Activated CD8-positive, alpha-beta memory T cell treated with anti-CD3 and anti-CD28 coated beads for 4 hours (primary cell): ENCODE results near the gene VAX1.
"Not testable (repeated sequence)": the region's sequence is repeated elsewhere in the genome, so short reads cannot be mapped to it uniquely, and the experiment has no call there.

Source experiments
- DNase-seq, 2 donors: peaks; one replicate each; pipeline ENCODE4 v3.0.0-alpha.2; 2020; ENCODE audit warnings: low read depth in 2 of 2

Gene VAX1

DNA sequence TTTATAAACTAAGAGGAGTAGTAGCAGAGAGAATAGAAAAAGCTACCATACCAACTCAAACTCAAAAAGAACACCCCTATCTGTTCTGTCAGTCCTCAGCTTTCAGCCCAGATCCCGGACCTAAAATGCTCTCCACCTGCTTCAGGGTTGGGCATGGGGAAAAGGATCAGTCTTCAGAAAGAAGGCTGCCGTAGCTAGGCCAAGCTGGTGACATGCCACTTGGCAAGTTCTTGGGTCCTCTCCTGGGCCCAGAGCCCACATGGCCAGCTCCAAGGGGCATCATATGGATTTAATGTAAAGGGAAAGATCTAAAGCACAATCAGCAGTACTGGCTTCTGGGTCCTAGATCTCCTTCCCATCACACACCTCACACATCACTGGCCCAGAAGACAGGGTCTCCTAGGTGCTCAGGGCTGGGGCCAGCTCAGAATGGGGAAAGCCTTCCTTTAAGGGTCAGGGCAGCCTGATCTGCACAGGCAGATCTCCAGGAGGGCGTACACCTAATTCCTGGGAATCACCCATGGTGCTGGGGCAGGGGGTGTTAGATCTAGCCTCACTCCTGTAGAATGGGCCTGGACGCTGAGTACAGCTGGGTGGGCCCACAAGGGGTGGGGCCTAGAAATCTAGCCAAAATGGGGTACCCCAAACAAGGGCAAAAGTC lies 2.5 kb downstream of the VAX1 start:
- no peak for DNase-seq

DNA sequence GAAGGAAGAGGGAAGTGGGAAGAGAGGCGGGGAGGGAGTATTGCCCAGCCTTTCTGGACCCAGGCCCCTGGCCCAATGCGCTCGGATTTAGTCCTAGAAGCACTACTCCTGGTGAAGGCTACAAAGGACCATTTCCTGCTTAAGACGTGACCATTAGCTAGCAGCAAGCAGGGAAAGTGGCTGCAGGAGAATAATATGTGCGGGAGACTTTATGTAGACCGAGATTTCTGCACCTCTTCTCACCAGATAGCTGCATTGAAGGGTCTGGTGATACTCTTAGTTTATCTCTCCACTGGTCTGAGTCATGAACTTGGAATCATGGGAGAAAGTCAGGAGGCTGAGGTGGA lies 3.1 kb downstream of the VAX1 start:
- DNase-seq = no peak

DNA sequence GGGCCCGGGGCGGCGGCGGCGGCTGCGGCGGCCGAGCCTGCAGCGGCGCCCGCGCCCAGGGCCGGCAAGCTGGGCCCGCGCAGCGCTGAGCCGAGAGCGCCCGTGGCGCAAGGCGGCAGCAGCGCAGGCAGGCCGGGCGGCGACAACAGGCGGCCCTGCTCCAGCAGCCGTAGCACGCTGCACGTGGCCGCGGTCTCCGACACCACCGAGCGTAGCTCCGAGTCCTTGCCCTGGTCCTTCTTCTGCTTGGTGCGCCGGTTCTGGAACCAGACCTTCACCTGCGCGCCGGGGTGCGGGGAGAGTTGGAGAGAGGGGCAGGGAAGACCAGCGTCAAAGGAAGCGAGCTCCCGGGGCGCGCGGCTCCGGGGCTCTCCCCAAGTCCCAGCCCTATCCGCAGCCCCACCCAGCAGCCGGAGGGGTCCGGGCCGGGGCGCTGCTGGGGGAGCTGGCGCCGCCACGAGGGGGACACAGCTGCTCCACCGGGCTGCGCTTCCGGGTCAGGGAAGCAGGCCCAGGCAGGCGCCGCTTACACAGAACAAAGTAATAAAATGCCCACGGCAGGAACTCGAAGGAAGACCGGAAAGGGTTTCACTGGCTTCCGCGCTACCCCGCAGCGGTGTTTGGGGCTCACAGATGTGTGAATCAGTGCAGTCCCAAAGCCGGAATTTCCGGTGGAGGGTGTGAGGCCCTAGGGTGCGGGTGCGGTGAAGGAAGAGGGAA lies 3.6 kb downstream of the VAX1 start:
- no peak for DNase-seq

DNA sequence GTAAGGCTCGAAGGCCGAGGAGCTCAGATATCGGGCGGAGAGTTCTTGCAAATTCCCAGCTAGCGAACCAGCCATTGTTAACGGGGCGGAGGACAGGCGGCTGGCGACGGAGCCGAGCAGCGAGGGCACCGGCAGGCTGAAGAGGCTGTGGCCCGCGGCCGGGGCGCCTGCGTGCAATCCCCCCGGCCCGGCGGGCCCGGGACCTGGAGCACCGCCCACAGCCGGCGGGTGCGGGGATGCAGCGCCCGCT lies 4.1 kb downstream of the VAX1 start:
- DNase-seq = no peak

DNA sequence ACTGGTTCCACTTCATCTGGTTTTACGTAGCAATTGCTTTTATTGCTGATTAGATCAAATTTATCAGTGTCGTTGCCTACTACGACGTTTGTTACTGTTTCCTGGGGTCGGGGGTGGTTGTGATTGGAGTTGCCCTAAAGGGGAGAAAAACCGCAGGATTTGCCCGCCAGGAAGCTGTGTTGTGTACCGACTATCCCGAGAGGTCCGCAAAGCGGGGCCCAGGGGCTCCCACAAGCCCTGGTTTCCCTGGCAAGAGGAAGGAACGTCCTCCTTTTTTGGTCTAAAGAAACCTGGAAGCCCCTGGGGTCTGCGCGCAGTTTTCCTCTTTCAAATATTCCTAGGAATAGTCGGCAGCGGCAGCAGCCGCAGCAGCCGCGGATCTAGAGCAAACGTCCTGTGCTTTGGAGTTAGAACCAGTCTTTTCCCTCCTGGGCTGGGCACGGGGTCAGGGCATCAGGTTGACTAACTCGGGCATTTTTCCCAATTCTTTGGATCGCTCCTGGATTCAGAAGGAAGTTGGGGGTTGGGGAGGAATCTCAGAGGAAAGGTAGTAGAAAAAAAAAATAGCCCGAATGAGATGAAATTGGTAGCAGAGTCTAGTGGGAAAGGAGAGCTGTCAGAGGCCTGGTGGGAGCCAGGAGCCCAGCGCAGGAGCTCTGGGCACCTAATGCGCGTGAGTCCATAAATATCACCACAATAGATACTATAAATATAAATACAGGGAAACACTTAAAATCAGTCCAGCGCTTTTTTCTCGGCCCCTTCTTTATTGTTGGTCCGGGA lies 4.6 kb downstream of the VAX1 start:
- DNase-seq = no peak

DNA sequence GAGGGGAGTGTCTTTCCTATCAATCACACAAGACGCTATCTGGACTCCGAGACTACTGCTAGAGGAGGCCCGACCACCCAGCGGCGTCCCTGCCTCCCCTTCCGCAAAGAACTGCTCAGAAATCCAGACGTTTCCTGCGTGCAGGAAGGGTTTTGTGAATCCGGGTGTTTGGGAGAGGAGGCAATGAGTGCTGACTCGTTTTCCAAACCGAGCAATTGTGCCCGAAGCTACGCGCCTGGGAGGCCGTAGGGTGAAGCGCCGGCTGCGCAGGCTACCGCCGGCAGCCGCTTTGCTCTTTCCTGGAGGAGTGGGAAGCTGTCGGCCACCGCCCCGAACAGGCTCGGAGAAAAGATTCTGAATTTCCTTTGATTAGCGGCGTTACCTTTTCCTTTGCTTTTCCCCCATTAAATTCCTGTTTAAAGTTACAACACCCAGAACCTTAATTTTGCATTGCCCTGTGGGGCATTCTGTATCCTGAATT lies 5.3 kb downstream of the VAX1 start:
- no peak for DNase-seq

DNA sequence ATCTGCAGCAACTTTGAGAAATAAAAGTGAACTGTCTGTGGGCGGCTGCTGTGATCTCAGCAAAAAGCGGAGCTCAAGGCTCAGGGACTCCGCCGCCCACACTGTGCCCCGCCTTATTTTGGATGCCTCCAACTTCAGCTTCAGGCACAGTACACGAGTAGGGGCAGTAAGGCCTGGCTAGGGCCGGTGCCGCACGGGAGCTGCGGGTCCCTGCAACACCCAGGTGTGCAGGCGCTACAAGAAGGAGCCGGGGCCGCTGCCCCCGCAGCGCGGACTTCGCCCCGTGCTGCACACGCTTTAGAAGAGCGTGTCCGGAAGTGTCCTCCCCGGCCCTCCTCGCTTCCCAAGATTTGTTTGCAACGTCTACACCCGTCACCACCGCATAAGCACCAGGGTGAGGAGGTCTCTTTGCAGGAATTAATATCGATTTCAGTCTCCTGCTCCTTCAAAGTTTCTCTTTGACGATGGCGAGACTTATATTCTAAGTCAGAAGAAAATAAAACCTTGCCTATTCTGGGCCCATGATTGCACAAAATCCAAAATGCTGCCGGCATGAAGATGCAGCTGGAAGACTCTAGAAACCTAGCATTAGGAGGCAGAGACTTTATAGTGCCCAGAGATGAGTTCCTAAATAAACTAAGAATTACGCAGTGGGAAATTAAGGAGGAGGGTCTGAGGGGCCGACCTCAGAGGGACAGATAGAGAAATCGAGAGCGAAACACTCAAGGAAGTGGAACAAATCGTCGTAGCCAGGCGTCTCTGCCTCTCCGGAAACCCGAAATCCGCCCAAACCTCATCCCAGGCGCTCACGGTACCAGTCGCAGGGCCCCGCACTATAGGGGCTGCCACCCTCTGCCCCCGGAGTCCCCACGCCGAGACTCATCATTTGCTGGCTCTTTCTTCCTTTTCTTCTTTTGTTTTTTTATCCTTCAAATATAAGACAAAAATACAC lies 6.4 kb downstream of the VAX1 start:
- DNase-seq = no peak

DNA sequence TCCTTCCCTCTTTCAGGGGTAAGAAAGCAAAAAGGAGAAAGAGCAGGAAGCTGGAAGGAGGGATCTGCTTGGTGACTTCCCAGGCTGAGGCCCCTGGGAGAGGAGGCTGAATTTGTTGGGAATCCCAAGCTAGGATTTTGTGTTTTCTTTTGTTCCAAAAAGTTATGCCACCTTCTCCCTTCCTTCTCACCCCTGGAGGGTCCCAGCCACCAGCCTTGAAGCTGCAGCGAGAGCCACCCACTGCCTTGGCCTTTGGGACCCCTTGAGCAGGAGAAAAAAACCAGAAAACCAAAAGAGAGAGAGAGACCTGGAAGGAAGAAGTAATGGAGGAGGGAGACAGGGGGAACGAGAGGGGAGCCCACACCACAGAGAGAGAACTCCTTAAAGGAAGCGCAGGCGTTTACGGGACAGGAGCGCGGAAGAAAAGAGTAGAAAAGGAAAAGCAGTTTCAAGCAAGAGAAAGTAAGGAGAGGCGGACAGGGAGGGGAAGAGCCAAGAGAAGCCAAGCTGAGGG lies 7.2 kb downstream of the VAX1 start:
- no peak for DNase-seq

DNA sequence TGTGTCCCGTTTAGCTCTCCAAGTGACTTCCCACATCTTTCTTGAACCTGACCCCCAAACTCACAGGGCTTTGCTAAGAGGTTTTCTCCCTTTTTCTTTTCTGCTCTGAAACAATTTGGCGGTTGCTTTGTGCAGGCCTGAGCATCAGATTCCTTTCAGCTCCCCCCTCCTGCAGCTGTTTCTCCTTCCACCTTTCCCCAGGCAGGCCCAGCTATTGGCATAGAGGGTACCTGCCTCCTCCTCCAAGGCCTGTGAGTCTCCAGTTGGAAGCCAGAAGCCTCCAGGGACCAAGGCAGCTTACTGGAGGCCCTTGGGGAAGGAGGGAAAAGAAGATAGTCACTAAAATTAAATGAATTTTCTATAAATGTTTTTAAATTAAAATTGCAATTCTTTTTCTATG lies 7.7 kb downstream of the VAX1 start:
- DNase-seq = no peak

DNA sequence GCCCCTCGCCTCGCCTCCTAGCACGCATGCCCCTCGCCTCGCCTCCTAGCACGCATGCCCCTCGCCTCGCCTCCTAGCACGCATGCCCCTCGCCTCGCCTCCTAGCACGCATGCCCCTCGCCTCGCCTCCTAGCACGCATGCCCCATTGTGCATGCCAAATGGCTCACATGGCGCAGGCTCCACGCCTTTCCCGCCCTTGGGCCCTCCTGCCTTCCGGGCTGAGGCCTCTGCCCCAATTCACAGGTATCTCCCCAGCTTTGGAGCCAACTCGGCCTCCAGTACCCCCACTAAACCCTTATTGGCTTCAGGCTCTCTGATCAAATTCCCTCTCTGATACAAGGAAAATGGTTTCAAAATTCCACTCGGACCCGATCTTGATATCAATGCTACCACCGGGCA lies 11.4 kb downstream of the VAX1 start:
- DNase-seq = not testable (repeated sequence)

DNA sequence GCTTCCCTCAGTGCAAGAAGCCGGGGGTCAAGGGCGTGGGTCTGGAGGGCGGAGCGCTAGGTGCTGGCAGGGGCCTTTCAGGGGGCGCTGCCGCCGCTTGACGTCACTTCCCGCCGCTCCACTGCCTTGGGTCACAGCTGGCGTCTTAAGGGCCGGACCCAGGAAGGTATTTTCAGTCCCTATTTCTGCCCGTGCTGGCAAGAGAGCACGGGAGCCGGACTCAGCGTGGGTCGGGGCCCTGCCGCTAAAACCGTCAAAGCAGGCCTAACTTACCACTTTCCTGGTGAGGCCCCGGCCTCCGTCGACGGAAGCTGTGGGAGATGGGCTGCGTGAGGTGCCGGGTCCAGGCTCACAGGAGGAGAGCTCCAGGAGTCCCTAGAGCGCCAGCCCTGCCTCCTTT lies 12.0 kb downstream of the VAX1 start:
- DNase-seq = no peak

DNA sequence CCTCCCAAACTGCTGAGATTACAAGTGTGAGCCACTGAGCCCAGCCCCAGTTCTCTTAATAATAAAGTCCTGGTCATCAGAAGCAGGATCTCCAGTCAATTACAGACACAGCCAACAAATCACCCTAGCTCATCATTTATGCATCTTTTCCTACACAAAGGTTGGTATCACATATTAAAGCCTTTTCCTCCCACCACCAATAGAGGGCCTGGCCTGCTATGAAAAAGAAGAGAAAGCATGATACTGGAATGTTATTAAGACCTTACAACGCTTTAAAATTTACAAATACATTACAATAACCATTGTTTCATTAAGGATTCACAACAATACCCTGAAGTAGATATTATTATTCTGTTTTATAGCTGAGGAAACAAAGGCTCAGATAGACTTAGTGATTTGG lies 25.9 kb downstream of the VAX1 start:
- DNase-seq = no peak

DNA sequence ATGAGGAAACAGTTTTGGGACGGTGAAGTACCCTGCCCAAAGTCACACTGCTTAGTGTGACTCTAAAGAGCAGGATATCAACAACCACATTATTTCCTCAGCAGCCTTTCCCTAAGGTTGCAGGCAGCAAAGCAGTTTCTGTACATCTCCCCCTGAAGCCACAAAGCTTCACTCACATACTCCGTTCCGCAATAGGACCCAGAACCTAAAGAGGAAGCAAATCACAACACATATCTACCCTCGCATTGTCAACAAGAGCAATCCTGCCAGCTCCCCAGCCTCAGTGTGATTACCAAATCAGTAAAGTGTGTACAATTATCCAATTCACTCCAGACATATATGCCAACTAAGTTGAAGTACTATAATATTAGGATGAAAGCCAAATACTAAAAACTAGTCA lies 30.8 kb downstream of the VAX1 start:
- DNase-seq = no peak

DNA sequence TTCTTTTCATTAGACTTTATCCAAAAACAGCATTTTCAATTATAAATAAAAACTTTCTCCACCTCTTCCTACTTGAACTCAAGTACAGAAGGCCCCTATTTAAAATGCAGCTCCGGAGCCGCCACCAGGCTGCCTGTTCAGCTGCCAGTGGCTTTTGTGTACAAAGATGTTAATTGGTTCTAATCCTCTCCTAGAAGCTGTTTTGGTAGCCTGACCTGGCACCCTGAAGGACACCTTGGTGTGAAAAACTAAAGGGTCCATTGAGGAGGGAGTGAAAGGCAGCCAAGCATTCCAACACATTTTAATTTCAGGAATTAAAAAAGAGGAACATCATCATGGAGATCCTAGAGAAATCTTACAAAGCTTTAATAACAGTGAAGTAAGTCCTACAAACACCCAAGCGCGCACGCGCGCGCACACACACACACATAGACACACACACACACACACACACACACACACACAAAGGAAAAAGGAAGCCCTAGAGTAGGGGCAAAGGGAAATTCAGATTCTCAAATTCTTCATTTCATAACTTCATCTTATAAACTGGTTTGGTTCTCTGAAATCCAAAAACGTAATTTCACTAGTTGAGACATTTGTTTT lies 41.4 kb downstream of the VAX1 start:
- DNase-seq = no peak

DNA sequence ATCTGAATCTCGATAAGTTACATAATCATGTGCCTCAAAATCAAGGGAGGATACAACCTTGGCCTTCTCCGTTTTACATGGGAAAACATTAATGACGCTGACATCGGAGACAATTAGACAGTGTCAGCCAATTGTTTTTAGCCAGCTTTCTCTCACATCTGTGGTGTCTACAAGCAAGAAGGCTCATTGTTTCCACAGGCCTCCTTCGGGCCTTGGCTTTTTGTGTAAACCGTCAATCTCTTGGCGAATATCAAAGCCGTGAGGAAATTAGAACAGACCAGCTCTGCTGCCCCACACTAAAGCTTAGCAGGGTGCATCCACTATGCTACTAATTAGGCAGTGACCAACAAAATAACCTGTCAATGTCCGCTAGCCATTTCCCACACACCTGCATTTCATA lies 43.2 kb downstream of the VAX1 start:
- no peak for DNase-seq

DNA sequence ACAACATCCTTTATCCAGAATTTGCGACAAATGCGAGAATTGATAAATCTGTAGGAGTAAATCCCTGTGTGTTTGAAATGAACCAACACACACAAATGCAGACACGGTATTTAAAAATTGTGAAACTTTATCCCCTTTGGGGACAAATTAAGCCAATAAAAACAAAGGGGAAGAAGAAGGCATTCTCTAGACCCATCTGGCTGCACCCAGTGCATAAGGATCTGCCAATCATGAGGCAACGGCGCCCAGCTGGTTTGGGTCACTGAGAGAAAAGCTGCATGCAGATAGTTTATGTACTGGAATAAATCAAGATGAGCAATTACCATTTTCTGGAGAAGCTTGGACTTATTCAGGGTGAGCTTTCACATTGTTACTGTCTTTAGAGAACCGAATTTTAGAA lies 45.7 kb downstream of the VAX1 start:
- DNase-seq = no peak

DNA sequence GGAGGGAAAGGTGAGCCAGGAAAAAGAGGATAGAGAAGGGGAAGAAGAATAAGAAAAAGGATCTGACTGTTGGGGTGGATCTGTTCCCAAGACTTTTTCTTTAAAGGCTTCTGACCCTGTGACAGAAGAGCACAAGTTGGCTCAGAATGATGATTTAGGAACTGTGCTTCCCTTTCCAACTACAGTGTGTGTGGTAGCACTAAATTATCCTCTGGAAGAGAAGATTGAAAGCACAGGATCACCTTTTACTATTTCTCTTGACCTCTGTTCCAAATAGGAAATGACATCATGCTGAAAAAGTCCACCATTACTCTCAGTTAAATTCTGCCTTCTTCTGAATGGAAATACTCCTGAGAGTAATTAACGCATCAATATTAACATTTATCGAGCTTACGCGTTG lies 47.2 kb downstream of the VAX1 start:
- no peak for DNase-seq

DNA sequence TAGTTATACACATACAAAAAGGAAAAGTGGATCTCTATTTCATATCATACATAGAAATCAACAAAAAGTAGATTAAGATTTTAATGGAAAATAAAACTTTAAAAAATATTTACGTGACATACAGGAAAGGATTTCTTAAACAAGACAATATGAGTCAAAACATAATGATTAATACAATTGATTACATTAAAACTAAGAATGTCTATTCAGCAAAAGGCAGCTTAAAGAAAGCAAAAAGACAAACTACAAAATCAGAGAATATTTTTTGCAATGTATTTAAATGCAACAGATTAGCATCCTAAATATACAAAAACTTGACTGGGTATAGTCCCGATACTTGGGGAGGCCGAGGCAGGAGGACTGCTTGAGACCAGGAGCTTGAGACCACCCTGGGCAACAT lies 50.5 kb downstream of the VAX1 start:
- no peak for DNase-seq

DNA sequence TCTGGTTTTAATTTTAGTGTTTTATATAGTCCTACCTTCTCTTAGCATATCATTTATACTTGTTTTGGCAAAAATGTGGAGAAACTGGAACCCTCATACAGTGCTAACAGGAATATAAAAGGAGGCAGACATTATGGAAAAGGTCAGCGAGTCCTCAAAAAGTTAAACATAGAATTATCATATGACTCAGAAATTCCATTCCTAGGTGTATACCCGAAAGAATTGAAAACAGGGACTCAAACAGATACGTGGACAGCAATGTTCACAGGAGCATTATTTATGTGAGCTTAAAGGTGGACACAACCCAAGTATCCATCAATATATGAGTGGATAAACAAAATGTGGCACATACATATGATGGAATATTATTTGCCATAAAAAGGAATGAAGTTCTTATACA lies 51.5 kb downstream of the VAX1 start:
- no peak for DNase-seq

DNA sequence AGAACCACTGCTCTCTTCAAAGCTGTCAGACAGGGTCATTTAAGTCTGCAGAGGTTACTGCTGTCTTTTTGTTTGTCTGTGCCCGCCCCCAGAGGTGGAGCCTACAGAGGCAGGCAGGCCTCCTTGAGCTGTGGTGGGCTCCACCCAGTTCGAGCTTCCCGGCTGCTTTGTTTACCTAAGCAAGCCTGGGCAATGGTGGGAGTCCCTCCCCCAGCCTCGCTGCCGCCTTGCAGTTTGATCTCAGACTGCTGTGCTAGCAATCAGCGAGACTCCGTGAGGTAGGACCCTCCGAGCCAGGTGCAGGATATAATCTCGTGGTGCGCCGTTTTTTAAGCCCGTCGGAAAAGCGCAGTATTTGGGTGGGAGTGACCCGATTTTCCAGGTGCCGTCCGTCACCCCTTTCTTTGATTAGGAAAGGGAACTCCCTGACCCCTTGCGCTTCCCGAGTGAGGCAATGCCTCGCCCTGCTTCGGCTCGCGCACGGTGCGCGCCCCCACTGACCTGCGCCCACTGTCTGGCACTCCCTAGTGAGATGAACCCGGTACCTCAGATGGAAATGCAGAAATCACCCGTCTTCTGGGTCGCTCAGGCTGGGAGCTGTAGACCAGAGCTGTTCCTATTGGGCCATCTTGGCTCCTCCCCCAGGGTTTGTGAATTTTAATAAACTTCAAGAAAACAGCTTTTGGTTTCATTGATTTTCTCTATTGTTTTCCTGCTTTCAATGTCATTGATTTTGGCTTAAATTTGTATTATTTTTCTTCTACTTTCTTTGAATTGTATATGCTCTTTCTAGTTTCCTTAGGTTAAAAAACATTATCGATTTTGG lies 53.4 kb downstream of the VAX1 start:
- not testable (repeated sequence) for DNase-seq
